ENCODE data around the gene ST3GAL4. TPM values are rescaled to one million over a fixed set of nuclear protein-coding genes. Genes with fewer than 3 reads are reported as not detected.
"Not testable (repeated sequence)": the region's sequence is repeated elsewhere in the genome, so short reads cannot be mapped to it uniquely, and the experiment has no call there.

Gene ST3GAL4
- total and polyA plus RNA-seq, 9 of the 15 experiments (the other 6 are each of a cell fraction or from before 2014, with no cell fraction given), result 0.27 to 22.9 (median 10.5) TPM

- H4K20me1 ChIP-seq (replicated peaks; ENCODE audit: control insufficient read depth, insufficient read depth, low read length); H2AFZ ChIP-seq (ENCODE audit: low read depth, low read length); CTCF ChIA-PET (ENCODE audit: low intra/inter-chr PET ratio); in situ Hi-C loops (cut with MboI); H3K27ac ChIP-seq (ENCODE audit: extremely low read depth, low read depth, low read length); H3K4me1 ChIP-seq (replicated peaks in 1 of 2; ENCODE audit: control insufficient read depth in 2 of 2, insufficient read depth in 2 of 2, low read length in 2 of 2); H3K79me2 ChIP-seq (ENCODE audit: control insufficient read depth, insufficient read depth, low read length); H3K9me3 ChIP-seq (replicated peaks; ENCODE audit: control insufficient read depth, insufficient read depth, low read depth, low read length); H3K9me1 ChIP-seq (ENCODE audit: control insufficient read depth, insufficient read depth, low read length); BruUV-seq (replicated peaks); POLR2A ChIA-PET; DNase-seq (ENCODE audit: extremely low read depth in 1 of 4, low spot score in 3 of 4); H3K36me3 ChIP-seq (ENCODE audit: control insufficient read depth, insufficient read depth, low read length); H3K27me3 ChIP-seq (ENCODE audit: control insufficient read depth in 2 of 2, insufficient read depth in 2 of 2, low read length in 2 of 2); H3K4me3 ChIP-seq; H3K4me2 ChIP-seq (ENCODE audit: insufficient read depth, low read length); intact Hi-C loops (cut with micrococcal nuclease); H3K9ac ChIP-seq (ENCODE audit: insufficient read depth in 1 of 2, low read depth in 2 of 2, low read length in 2 of 2): not testable (repeated sequence)
- FAIRE-seq (peak; percentile 87), ATAC-seq (peak; percentile 64)
- 44% methylated on average over 8 of the region's 11 CpGs for WGBS (ENCODE audit: insufficient coverage, low coverage, missing lambda C conversion rate)
- 0 out of 2 replicates have a peak, but pooled peaks have one; percentile 13 for TF ChIP-seq HMBOX1 (IDR thresholded peaks at IDR 0.05)
These were observed 13.0 kb downstream of the ST3GAL4 start for GRCh38 chr11:126368336-126369119.

- ChIA-PET CTCF (ENCODE audit: low intra/inter-chr PET ratio) (no interaction called here), POLR2A (interaction anchor here (0.8 kb wide), 1 partner anchor 12 kb away, joined by 3 read pairs; no protein-coding TSS in a partner anchor)
- intact Hi-C loops (cut with micrococcal nuclease), result no loop called here
- BruUV-seq (replicated peaks), result no TSS peak
- Histone ChIP-seq H3K27me3 (ENCODE audit: control insufficient read depth in 2 of 2, insufficient read depth in 2 of 2, low read length in 2 of 2) (no peaks in the 10 kb centered on the region), H3K4me1 (replicated peaks in 1 of 2; ENCODE audit: control insufficient read depth in 2 of 2, insufficient read depth in 2 of 2, low read length in 2 of 2) (peaks cover 0 to 3% of the 10 kb centered on the region in 2 experiments; a peak in 2 of 5 replicates), H3K79me2 (ENCODE audit: control insufficient read depth, insufficient read depth, low read length) (no peaks in the 10 kb centered on the region), H3K9me3 (replicated peaks; ENCODE audit: control insufficient read depth, insufficient read depth, low read depth, low read length) (no peaks in the 10 kb centered on the region), H4K20me1 (replicated peaks; ENCODE audit: control insufficient read depth, insufficient read depth, low read length) (peaks cover 6% of the 10 kb centered on the region; the same call in 1 of the 2 replicates), H3K27ac (ENCODE audit: extremely low read depth, low read depth, low read length) (no peak overlapping the region), H2AFZ (ENCODE audit: low read depth, low read length) (no peak overlapping the region), H3K4me2 (ENCODE audit: insufficient read depth, low read length) (no peak overlapping the region), H3K36me3 (ENCODE audit: control insufficient read depth, insufficient read depth, low read length) (no peaks in the 10 kb centered on the region), H3K4me3 (no peak overlapping the region), H3K9ac (ENCODE audit: insufficient read depth in 1 of 2, low read depth in 2 of 2, low read length in 2 of 2) (no peak overlapping the region), H3K9me1 (ENCODE audit: control insufficient read depth, insufficient read depth, low read length) (no peaks in the 10 kb centered on the region)
- no peak for DNase-seq (ENCODE audit: extremely low read depth in 1 of 4, low spot score in 3 of 4)
- FAIRE-seq, result no peak
- ATAC-seq, result no peak
- 80% methylated on average over 3 of the region's 3 CpGs for WGBS (ENCODE audit: insufficient coverage, low coverage, missing lambda C conversion rate)
- in situ Hi-C loops (cut with MboI), result no loop called here
- TF ChIP-seq SREBF1 (IDR thresholded peaks at IDR 0.05; ENCODE audit: borderline replicate concordance, low read depth, low read length), result no peak
- no peak for TF ChIP-seq PYGO2 (tag; IDR thresholded peaks at IDR 0.05)
- no peak for TF ChIP-seq ZNF184 (CRISPR knock-in tag; IDR thresholded peaks at IDR 0.05)
- TF ChIP-seq NR0B1 (IDR thresholded peaks at IDR 0.05; ENCODE audit: partially characterized antibody), result no peak
- TF ChIP-seq FOXO4 (CRISPR knock-in tag; IDR thresholded peaks at IDR 0.05), result no peak
- TF ChIP-seq MITF (IDR thresholded peaks at IDR 0.05), result no peak
- TF ChIP-seq GATAD2B (IDR thresholded peaks at IDR 0.05; ENCODE audit: borderline replicate concordance), result no peak
- TF ChIP-seq PHTF2 (CRISPR knock-in tag; IDR thresholded peaks at IDR 0.05), result no peak
These were observed 14.5 kb downstream of the ST3GAL4 start for GRCh38 chr11:126370016-126370415.

All from K562 (cell line).